Endodermal cell (in vitro differentiated cells): ENCODE measurements around the gene ZNF584. TPM values are rescaled to one million over a fixed set of nuclear protein-coding genes. Genes with fewer than 3 reads are reported as not detected.
"Not testable (repeated sequence)": the region's sequence is repeated elsewhere in the genome, so short reads cannot be mapped to it uniquely, and the experiment has no call there.

Experiments
- DNase-seq: peaks from one replicate; pipeline ENCODE4 v3.0.0-alpha.2; 2017
- H3K27ac ChIP-seq: 2 replicates; pipeline ENCODE4 v1.5.1; 2013; ENCODE audit warnings: mild to moderate bottlenecking, low read depth, low read length, moderate library complexity
- H3K27me3 ChIP-seq: 2 replicates; pipeline ENCODE4 v1.6.1; 2013; ENCODE audit warnings: mild to moderate bottlenecking, low read length, moderate library complexity; ENCODE audit not compliant: insufficient read depth, control insufficient read depth, poor library complexity, severe bottlenecking
- H3K36me3 ChIP-seq: 2 replicates; pipeline ENCODE4 v1.7.0; 2013; ENCODE audit warnings: mild to moderate bottlenecking, low read length, moderate library complexity; ENCODE audit not compliant: control insufficient read depth, insufficient read depth
- H3K4me1 ChIP-seq: one replicate; pipeline ENCODE4 v1.7.0; 2013; ENCODE audit warnings: low read length; ENCODE audit not compliant: control insufficient read depth, insufficient read depth
- H3K4me3 ChIP-seq: 2 replicates; pipeline ENCODE4 v1.5.1; 2013; ENCODE audit warnings: mild to moderate bottlenecking, low read length, moderate library complexity
- H3K9ac ChIP-seq: 2 replicates; pipeline ENCODE4 v1.6.1; 2013; ENCODE audit warnings: mild to moderate bottlenecking, low read length, moderate library complexity; ENCODE audit not compliant: poor library complexity, severe bottlenecking; ENCODE audit errors: extremely low read depth
- H3K9me3 ChIP-seq: 2 replicates; pipeline ENCODE4 v1.6.1; 2013; ENCODE audit warnings: mild to moderate bottlenecking, low read length, moderate library complexity; ENCODE audit not compliant: control insufficient read depth
- H3K27ac Mint-ChIP-seq: 2 replicates; pipeline ENCODE4 v1.8.0; 2020; ENCODE audit warnings: mixed read lengths
- H3K27me3 Mint-ChIP-seq: 2 replicates; pipeline ENCODE4 v1.8.0; 2021; ENCODE audit warnings: mild to moderate bottlenecking, mixed read lengths; ENCODE audit not compliant: insufficient read depth
- H3K36me3 Mint-ChIP-seq: 2 replicates; pipeline ENCODE4 v1.8.0; 2020; ENCODE audit warnings: low read depth, mixed read lengths
- H3K4me1 Mint-ChIP-seq: 2 replicates; pipeline ENCODE4 v1.8.0; 2020; ENCODE audit warnings: mixed read lengths
- H3K4me3 Mint-ChIP-seq: 2 replicates; pipeline ENCODE4 v1.8.0; 2020; ENCODE audit warnings: mild to moderate bottlenecking, moderate library complexity, mixed read lengths
- H3K9me3 Mint-ChIP-seq: 2 replicates; pipeline ENCODE4 v1.8.0; 2020; ENCODE audit warnings: mild to moderate bottlenecking, mixed read lengths
- CTCF ChIP-seq: fragments of 200-600 bp; sonication (generic); conservative IDR thresholded peaks from 2 replicates; pipeline ENCODE4 v1.5.0; 2021; ENCODE audit warnings: antibody characterized with exemption, mild to moderate bottlenecking
- WGBS, 2 experiments: methylation state at CpG; one replicate each; pipeline versions ENCODE4 v1.1.5 to v1.1.7; 2013; ENCODE audit warnings: missing lambda C conversion rate in 2 of 2, mixed read lengths in 1 of 2; ENCODE audit not compliant: insufficient coverage in 1 of 2, insufficient read length in 1 of 2; 5-methylcytosine and 5-hydroxymethylcytosine counted together
- total RNA-seq, 2 donors: library from RNA; stranded (reverse); fragmentation: NEBNext Ultra II Directional in 1 of 2; extraction: Animal tissue kit (Norgen Biotek cat#: 25700) in 1 of 2; gene quantifications; 2 replicates in 1 of 2; 3 replicates in 1 of 2; pipeline ENCODE4 v1.2.1, GENCODE V29; 2021

The ZNF584 gene
- total RNA-seq, 2 donors from 2014 or later, result 10.3 to 14.8 TPM

DNA sequence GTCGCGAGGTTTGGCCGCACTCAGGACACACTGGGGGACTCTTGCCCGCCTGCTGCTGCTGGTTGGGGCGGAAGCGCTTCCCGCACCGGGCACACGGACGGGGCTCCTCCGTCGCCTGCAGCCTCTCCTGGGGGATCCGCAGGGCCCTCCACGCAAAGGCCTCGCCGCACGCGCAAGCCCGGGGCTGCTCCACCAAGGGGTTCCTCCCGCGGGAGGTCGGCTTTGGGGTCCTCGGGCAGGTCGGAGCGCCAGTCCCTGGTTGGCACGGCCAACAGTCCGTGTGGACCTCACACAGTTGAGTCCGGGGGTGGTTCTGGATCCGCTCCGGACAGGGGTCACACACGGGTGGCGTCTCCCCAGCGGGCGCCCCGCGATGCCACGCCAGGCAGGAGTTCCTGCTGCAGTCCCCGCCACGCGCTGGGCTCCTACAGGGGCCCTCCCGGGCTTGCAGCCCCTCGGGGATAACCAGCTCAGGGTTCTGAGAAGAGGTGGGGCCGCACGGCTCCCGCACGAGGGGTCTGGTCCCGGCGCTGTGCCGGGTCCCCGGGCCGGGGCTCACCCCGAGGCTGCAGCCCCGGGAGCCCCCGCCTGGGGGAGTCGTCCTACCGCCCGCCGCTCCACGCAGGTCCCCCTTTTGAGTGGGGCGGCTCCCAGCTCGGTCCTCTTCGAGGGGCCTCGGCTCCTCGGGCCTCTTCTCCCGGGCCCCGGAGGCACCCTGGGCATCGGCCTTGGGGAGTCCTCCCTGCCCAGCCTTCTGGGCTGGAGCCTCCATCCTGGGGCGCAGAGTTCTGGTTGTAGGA, 39.7 kb upstream of the ZNF584 start:
- no peak overlapping the region for H3K4me3 Mint-ChIP-seq
- DNase-seq, result no peak
- H3K27ac Mint-ChIP-seq, result no peak overlapping the region
- H3K4me1 Mint-ChIP-seq, result no peaks in the 10 kb centered on the region
- no peaks in the 10 kb centered on the region for H3K36me3 ChIP-seq
- no peaks in the 10 kb centered on the region for H3K27me3 ChIP-seq
- no peaks in the 10 kb centered on the region for H3K27me3 Mint-ChIP-seq
- no peak overlapping the region for H3K4me3 ChIP-seq
- H3K9me3 Mint-ChIP-seq, result no peaks in the 10 kb centered on the region
- peak; percentile 14 for TF ChIP-seq CTCF
- H3K9ac ChIP-seq, result no peak overlapping the region
- H3K9me3 ChIP-seq, result no peaks in the 10 kb centered on the region
- H3K4me1 ChIP-seq, result no peaks in the 10 kb centered on the region
- H3K36me3 Mint-ChIP-seq, result peaks cover 7% of the 10 kb centered on the region
- WGBS, 2 experiments, result 95 to 96% methylated on average over 49 to 68 of the region's 68 CpGs
- H3K27ac ChIP-seq, result no peak overlapping the region

- H3K4me3 Mint-ChIP-seq, result no peak overlapping the region
- no peaks in the 10 kb centered on the region for H3K27me3 Mint-ChIP-seq
- H3K27ac ChIP-seq, result no peak overlapping the region
- H3K9me3 ChIP-seq, result no peaks in the 10 kb centered on the region
- H3K9ac ChIP-seq, result no peak overlapping the region
- no peaks in the 10 kb centered on the region for H3K9me3 Mint-ChIP-seq
- TF ChIP-seq CTCF, result peak; percentile 73
- no peak overlapping the region for H3K27ac Mint-ChIP-seq
- H3K4me1 ChIP-seq, result no peaks in the 10 kb centered on the region
- no peaks in the 10 kb centered on the region for H3K36me3 ChIP-seq
- peaks cover 4% of the 10 kb centered on the region for H3K36me3 Mint-ChIP-seq
- peak; percentile 69 for DNase-seq
- no peaks in the 10 kb centered on the region for H3K27me3 ChIP-seq
- WGBS, 2 experiments, result 84 to 89% methylated on average over 15 of the region's 15 CpGs
- H3K4me1 Mint-ChIP-seq, result no peaks in the 10 kb centered on the region
- no peak overlapping the region for H3K4me3 ChIP-seq
Measured at GRCh38 chr19:58372311-58373133, 35.9 kb upstream of the ZNF584 start.

- Histone ChIP-seq H3K9me3 (no peaks in the 10 kb centered on the region), H3K9ac (no peak overlapping the region), H3K4me3 (no peak overlapping the region), H3K27ac (no peak overlapping the region), H3K27me3 (no peaks in the 10 kb centered on the region), H3K36me3 (no peaks in the 10 kb centered on the region), H3K4me1 (no peaks in the 10 kb centered on the region)
- Mint-ChIP-seq H3K27ac (no peak overlapping the region), H3K9me3 (no peaks in the 10 kb centered on the region), H3K4me3 (no peak overlapping the region), H3K27me3 (no peaks in the 10 kb centered on the region), H3K36me3 (peaks cover 4% of the 10 kb centered on the region), H3K4me1 (no peaks in the 10 kb centered on the region)
- no peak for TF ChIP-seq CTCF
- DNase-seq, result no peak
- WGBS, 2 experiments, result 89 to 97% methylated on average over 3 to 4 of the region's 4 CpGs
Measured at GRCh38 chr19:58374200-58374599, 34.2 kb upstream of the ZNF584 start.

- H3K4me1 ChIP-seq, H3K27ac ChIP-seq, H3K9ac ChIP-seq, H3K27ac Mint-ChIP-seq, H3K9me3 Mint-ChIP-seq, H3K27me3 ChIP-seq, H3K36me3 Mint-ChIP-seq, DNase-seq, H3K36me3 ChIP-seq, H3K4me3 Mint-ChIP-seq, H3K9me3 ChIP-seq, H3K4me3 ChIP-seq, H3K27me3 Mint-ChIP-seq, H3K4me1 Mint-ChIP-seq: not testable (repeated sequence)
- 92 to 100% methylated on average over 4 to 7 of the region's 7 CpGs for WGBS, 2 experiments
Measured at GRCh38 chr19:58376724-58377123, 31.7 kb upstream of the ZNF584 start.
